GM21737 (cell line): Measurements from ENCODE around the gene TRMT61B.

ENCODE experiments used
- ATAC-seq: cut with Tn5 transposase; IDR thresholded peaks from one replicate; pipeline ENCODE4 v1.9.1; 2021; ENCODE audit warnings: mild to moderate bottlenecking, moderate library complexity; ENCODE audit not compliant: unreplicated experiment

TRMT61B gene

GRCh38 chr2:28868611-28869010 lies 1.5 kb downstream of the TRMT61B start:
- ATAC-seq = no peak

GRCh38 chr2:28855977-28856376 lies 14.1 kb downstream of the TRMT61B start:
- no peak for ATAC-seq

- ATAC-seq = no peak
Measured at GRCh38 chr2:28855193-28855592, 14.9 kb downstream of the TRMT61B start.

DNA sequence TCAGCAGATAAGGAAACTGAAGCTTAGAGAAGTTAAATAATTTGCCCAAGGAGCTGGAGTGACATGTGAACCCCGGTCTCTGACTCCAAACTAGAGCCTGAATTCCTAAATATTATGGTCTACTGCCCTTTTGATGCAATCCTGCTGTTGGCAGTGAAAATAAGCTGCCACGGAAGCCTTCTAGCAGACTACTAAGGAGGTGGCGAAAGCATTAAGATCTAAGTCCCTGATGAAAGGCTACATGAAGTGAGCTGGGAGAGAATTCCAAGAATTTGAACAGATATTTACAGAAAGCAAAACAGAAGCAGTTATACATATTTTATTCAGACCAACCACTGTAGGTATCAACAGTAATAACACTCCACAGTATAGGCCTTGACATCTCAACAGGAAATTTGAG lies 28.1 kb downstream of the TRMT61B start:
- ATAC-seq = no peak

DNA sequence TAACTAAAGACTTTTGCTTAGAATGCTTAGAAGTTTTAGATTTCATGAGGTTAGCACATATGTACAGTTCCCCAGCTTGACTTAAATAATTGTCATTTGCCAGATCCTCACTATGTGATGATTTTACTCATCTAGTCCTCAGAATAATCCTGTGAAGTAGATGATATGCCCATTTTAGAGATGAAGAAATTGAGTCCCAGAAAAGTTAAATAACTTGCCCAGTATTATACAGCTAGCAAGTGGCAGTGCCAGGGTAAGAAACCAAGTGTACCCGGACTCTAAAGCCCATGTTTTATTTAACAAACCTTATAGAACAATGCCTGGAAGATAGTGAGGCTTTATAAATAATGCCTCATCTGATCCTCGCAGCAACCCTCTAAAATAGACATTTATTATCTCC lies 31.1 kb downstream of the TRMT61B start:
- no peak for ATAC-seq

DNA sequence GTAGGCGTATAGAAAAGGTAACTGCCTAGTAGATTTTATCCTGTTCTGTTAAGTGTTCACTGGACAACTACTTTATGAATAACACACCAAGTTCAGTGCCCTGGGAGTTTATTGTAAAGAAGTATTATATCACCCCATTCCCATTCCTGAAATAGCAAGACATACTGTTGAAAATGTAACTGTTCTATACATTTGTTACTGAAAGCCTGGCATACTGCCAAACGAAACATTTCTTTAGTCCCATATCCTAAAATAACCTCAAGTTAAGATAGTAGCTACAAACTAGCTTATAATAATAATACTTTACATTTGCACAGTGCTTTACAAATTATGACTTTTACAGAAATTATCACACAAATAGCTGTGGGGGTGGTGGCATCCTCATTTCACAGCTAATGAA lies 34.3 kb downstream of the TRMT61B start:
- no peak for ATAC-seq

DNA sequence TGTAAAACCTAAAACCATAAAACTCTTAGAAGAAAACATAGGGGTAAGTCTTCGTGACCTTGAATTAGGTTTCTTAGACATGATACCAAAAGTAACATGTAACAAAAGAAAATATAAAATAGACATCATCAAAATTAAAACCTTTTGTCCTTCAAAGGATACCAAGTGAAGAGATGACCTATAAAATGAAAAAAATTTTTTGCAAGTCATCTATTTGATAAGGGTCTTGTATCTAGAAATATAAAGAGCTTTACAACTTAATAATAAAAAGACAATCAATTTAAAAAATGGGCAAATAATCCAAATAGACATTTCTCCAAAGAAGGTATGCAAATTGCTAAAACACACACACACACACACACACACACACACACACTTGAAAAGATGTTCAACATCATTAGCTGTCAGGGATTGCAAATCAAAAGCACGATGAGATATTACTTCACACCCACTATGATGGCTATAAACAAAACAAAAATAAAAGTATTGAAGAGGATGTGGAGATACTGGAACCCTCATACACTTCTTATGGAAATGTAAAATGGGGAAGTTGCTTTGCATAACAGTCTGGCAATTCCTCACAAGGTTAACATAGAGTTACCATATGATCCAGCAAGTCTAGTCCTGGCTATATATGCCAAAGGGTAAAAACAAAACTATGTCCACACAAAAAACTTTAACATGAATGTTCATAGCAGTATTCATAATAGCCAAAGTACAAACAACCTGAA lies 36.2 kb downstream of the TRMT61B start:
- ATAC-seq = no peak

- ATAC-seq = no peak
Measured at GRCh38 chr2:28828382-28828781, 41.7 kb downstream of the TRMT61B start.

GRCh38 chr2:28824870-28825269 lies 45.2 kb downstream of the TRMT61B start:
- no peak for ATAC-seq

DNA sequence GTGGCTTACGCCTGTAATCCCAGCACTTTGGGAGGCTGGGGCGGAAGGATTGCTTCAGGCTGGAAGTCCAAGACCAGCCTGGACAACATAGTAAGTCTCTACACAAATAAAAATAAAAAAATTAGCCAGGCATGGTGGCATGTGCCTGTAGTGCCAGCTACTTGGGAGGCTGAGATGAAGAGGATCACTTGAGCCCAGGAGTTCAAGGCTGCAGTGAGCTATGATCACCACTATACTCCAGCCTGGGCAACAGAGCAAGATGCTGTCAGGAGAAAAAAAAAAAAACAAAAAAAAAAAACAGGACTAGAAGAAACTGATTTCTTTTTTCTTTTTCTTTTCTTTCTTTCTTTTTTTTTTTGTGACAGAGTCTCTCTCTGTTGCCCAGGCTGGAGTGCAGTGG lies 45.9 kb downstream of the TRMT61B start:
- no peak for ATAC-seq

- ATAC-seq = no peak
Measured at GRCh38 chr2:28822036-28822435, 48.1 kb downstream of the TRMT61B start.

DNA sequence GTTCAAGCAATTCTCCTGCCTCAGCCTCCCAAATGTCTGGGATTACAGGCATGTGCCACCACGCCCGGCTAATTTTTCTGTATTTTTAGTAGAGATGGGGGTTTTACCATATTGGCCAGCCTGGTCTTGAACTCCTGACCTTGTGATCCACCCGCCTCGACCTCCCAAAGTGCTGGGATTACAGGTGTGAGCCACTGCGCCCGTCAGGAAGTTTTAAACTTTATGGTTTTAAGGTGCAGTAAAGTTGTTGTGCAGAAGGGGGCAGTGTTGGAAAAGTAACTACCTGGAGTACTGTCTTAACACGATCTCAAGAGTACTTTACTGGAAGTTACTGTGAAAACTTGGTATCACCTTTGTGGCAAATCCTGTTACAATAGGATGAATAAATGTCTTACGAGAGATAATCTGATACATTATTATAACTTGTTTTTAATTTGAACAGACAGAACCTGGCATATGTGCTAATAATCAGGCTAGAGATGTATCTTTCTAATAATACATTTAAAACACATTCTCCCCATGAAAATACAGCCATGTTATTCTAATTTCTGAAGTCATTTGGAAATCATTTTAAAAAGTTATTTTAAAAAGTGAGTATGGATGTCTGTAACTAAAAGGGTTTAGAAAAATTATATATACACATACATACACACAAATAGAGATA lies 48.7 kb downstream of the TRMT61B start:
- ATAC-seq = no peak

DNA sequence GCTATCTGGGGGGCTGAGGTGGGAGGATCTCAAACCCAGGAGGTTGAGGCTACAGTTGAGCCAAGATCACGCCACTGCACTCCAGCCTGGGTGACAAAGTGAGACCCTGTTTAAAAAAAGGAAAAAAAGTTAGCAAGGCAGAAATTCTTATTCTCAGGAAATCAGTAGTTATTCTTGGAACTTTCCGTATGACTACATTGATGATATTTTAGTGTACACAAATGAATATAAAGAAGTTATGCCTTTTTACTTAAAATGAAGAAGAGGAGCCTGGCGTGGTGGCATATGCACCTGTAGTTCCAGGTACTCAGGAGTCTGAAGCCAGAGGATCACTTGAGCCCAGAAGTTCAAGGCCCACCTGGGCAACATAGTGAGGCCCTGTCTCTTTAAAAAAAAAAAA lies 52.1 kb downstream of the TRMT61B start:
- ATAC-seq = no peak

- peak; percentile 81 for ATAC-seq
Measured at GRCh38 chr2:28810384-28811285, 59.5 kb downstream of the TRMT61B start, which contains the start of gene SPDYA. SPDYA (plus strand) TSS chr2:28810834; CDS start chr2:28816015, 5,181 bp downstream.

GRCh38 chr2:28809927-28810326 lies 60.2 kb downstream of the TRMT61B start:
- ATAC-seq = no peak

DNA sequence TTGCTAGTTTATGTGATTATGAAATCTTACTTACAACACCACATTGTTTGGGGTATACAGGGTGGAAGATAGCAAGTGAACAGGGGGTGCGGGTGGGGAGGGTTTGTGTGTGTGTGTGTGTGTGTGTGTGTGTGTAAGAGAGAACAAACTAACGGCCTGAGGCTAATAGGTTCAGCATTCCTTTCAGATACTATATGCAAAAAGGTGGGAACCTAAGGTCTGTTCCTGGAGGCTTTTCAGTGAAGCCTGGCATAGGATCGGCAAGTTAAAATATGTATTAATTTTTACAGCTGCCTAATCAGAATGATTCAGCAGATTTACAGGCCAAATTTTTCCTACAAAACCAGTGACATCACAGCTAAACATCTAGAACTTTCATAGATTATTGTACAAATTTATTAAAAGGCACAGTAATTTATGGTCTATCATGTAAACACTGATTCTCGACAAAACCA lies 67.1 kb downstream of the TRMT61B start:
- no peak for ATAC-seq

GRCh38 chr2:28801726-28802125 lies 68.4 kb downstream of the TRMT61B start:
- no peak for ATAC-seq
